ENCODE data around the gene WIPI1.
A peak's percentile ranks its signal among the peaks of the same experiment; 100 is the strongest.
"Not testable (repeated sequence)": the region's sequence is repeated elsewhere in the genome, so short reads cannot be mapped to it uniquely, and the experiment has no call there.

WIPI1 gene

DNA sequence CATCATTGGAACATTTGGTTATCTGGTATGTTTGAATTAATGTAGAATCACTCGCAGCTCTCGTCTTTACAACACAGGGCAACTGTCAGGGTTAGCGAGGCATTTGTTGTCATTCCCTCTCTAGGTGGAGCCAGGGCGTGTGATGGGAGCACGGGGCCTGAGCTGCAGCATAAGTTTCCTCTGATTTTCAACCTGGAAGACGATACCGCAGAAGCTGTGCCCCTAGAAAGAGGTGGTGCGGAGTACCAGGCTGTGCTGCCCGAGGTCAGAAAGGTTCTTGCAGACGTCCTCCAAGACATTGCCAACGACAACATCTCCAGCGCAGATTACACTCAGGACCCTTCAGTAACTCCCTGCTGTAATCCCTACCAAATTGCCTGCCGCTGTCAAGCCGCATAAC, 37.2 kb downstream of the WIPI1 start:
- no peaks in the 10 kb centered on the region for H3K27me3 ChIP-seq (ENCODE audit: control insufficient read depth in 1 of 2, insufficient read depth in 2 of 2, low read length in 2 of 2)
- H3K4me1 ChIP-seq (ENCODE audit: control insufficient read depth in 1 of 2, insufficient read depth in 2 of 2, low read length in 2 of 2): no peaks in the 10 kb centered on the region
- H3K4me3 ChIP-seq (ENCODE audit: low read depth in 1 of 2, low read length in 2 of 2): no peak overlapping the region
- no peak overlapping the region for H3K27ac ChIP-seq (ENCODE audit: low read depth, low read length)
- peaks cover 4 to 20% of the 10 kb centered on the region in 2 donors for H3K36me3 ChIP-seq (ENCODE audit: control insufficient read depth in 1 of 2, insufficient read depth in 2 of 2, low read length in 2 of 2)
- no peaks in the 10 kb centered on the region for H3K9me3 ChIP-seq (ENCODE audit: control insufficient read depth in 1 of 2, low read length in 2 of 2)
- H3K9ac ChIP-seq (ENCODE audit: low read depth in 1 of 2, low read length in 2 of 2): no peak overlapping the region

DNA sequence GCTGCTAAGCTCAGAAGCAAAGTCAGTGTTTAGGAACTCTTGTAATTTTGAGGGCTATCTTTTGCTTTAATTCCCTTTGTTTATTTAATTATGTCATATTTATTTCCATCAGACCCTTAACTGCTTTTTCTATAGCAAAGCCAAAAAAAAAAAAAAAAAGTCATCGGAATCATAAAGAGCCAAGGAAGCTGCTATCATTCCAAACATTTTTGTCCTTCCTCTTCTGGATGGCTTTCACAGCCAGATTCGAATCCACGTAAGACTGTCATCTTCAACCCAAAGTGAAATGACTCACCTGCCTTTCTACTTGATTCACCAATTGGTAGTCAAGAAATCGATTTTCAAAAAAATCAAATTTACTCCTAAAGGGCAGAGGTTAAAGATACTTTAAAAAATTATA, 38.4 kb downstream of the WIPI1 start:
- no peaks in the 10 kb centered on the region for H3K27me3 ChIP-seq (ENCODE audit: control insufficient read depth in 1 of 2, insufficient read depth in 2 of 2, low read length in 2 of 2)
- H3K9ac ChIP-seq (ENCODE audit: low read depth in 1 of 2, low read length in 2 of 2): no peak overlapping the region
- no peaks in the 10 kb centered on the region for H3K4me1 ChIP-seq (ENCODE audit: control insufficient read depth in 1 of 2, insufficient read depth in 2 of 2, low read length in 2 of 2)
- peaks cover 4 to 20% of the 10 kb centered on the region in 2 donors for H3K36me3 ChIP-seq (ENCODE audit: control insufficient read depth in 1 of 2, insufficient read depth in 2 of 2, low read length in 2 of 2)
- H3K27ac ChIP-seq (ENCODE audit: low read depth, low read length): no peak overlapping the region
- no peaks in the 10 kb centered on the region for H3K9me3 ChIP-seq (ENCODE audit: control insufficient read depth in 1 of 2, low read length in 2 of 2)
- H3K4me3 ChIP-seq (ENCODE audit: low read depth in 1 of 2, low read length in 2 of 2): no peak overlapping the region

DNA sequence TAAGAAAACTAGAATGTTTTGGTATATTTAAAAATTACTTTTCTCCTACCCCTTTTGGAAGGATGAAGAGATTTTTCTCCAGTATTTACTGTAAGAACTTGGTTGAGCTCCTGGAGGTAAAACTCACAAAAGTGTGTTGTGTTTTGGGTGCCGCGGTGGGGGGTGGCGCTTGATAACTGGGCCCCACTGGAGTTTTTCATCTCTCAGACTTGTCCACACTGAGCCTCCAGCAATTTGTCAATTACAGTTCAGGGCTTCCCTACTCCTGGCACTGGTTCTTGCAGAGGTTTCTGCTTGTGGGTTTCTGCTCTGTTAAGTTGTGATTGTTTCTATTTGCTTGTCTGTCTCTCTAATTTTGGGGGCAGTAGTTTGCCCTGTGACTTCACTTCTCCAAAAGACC, 40.0 kb downstream of the WIPI1 start:
- no peaks in the 10 kb centered on the region for H3K9me3 ChIP-seq (ENCODE audit: control insufficient read depth in 1 of 2, low read length in 2 of 2)
- H3K36me3 ChIP-seq (ENCODE audit: control insufficient read depth in 1 of 2, insufficient read depth in 2 of 2, low read length in 2 of 2): peaks cover 0 to 14% of the 10 kb centered on the region in 2 donors
- H3K9ac ChIP-seq (ENCODE audit: low read depth in 1 of 2, low read length in 2 of 2): no peak overlapping the region
- H3K4me3 ChIP-seq (ENCODE audit: low read depth in 1 of 2, low read length in 2 of 2): no peak overlapping the region
- no peaks in the 10 kb centered on the region for H3K4me1 ChIP-seq (ENCODE audit: control insufficient read depth in 1 of 2, insufficient read depth in 2 of 2, low read length in 2 of 2)
- H3K27ac ChIP-seq (ENCODE audit: low read depth, low read length): no peak overlapping the region
- H3K27me3 ChIP-seq (ENCODE audit: control insufficient read depth in 1 of 2, insufficient read depth in 2 of 2, low read length in 2 of 2): no peaks in the 10 kb centered on the region

DNA sequence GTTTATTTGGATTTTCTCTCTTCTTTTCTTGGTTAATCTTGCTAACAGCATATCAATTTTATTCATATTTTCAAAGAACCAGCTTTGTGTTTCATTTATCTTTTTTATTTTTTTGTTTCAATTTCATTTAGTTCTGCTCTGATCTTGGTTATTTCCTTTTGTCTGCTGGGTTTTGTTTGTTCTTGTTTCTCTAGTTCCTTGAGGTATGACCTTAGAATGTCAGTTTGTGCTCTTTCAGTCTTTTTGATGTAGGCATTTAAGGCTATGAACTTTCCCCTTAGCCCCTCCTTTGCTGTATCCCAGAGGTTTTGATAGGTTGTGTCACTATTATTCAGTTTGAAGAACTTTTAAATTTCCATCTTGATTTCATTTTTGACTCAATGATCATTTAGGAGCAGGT, 42.4 kb downstream of the WIPI1 start:
- H3K4me1 ChIP-seq (ENCODE audit: control insufficient read depth in 1 of 2, insufficient read depth in 2 of 2, low read length in 2 of 2); H3K27ac ChIP-seq (ENCODE audit: low read depth, low read length); H3K27me3 ChIP-seq (ENCODE audit: control insufficient read depth in 1 of 2, insufficient read depth in 2 of 2, low read length in 2 of 2); H3K9me3 ChIP-seq (ENCODE audit: control insufficient read depth in 1 of 2, low read length in 2 of 2); H3K9ac ChIP-seq (ENCODE audit: low read depth in 1 of 2, low read length in 2 of 2); H3K36me3 ChIP-seq (ENCODE audit: control insufficient read depth in 1 of 2, insufficient read depth in 2 of 2, low read length in 2 of 2); H3K4me3 ChIP-seq (ENCODE audit: low read depth in 1 of 2, low read length in 2 of 2): not testable (repeated sequence)

DNA sequence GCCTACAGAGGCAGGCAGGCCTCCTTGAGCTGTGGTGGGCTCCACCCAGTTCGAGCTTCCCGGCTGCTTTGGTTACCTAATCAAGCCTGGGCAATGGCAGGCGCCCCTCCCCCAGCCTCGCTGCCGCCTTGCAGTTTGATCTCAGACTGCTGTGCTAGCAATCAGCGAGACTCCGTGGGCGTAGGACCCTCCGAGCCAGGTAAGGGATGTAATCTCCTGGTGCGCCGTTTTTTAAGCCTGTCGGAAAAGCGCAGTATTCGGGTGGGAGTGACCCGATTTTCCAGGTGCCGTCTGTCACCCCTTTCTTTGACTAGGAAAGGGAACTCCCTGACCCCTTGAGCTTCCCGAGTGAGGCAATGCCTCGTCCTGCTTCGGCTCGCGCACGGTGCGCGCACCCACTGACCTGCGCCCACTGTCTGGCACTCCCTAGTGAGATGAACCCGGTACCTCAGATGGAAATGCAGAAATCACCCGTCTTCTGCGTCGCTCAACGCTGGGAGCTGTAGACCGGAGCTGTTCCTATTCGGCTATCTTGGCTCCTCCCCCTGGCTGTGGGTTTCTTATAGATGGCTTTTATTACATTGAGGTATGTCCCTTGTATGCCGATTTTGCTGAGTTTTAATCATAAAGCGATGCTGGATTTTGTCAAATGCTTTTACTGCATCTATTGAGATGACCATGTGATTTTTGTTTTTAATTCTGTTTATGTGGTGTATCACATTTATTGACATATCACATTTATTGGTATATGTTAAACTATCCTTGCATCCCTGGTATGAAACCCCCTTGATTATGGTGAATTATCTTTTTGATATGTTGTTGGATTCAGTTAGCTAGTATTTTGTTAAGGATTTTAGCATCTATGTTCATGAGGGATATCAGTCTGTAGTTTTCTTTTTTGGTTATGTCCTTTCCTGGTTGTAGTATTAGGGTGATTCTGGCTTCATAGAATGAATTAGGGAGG, 43.4 kb downstream of the WIPI1 start:
- H3K4me1 ChIP-seq (ENCODE audit: control insufficient read depth in 1 of 2, insufficient read depth in 2 of 2, low read length in 2 of 2); H3K27me3 ChIP-seq (ENCODE audit: control insufficient read depth in 1 of 2, insufficient read depth in 2 of 2, low read length in 2 of 2); H3K36me3 ChIP-seq (ENCODE audit: control insufficient read depth in 1 of 2, insufficient read depth in 2 of 2, low read length in 2 of 2); H3K27ac ChIP-seq (ENCODE audit: low read depth, low read length); H3K9ac ChIP-seq (ENCODE audit: low read depth in 1 of 2, low read length in 2 of 2); H3K9me3 ChIP-seq (ENCODE audit: control insufficient read depth in 1 of 2, low read length in 2 of 2): not testable (repeated sequence)
- peak overlapping the region in 1 of 2 donors; percentile 43 for H3K4me3 ChIP-seq (ENCODE audit: low read depth in 1 of 2, low read length in 2 of 2)

DNA sequence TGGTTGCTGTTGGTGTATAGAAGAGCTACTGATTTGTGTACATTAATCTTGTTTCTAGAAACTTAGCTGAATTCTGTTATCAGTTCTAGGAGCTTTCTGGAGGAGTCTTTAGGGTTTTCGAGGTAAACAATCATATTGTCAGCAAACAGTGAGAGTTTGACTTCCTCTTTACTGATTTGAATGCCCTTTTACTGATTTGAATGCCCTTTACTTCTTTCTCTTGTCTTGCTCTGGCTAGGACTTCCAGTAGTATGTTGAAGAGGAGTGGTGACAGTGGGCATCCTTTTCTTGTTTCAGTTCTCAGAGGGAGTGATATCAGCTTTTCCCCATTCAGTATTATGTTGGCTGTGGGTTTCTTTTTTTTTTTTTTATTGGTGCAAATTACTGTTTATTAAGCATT, 49.6 kb downstream of the WIPI1 start:
- H3K27ac ChIP-seq (ENCODE audit: low read depth, low read length); H3K27me3 ChIP-seq (ENCODE audit: control insufficient read depth in 1 of 2, insufficient read depth in 2 of 2, low read length in 2 of 2); H3K9me3 ChIP-seq (ENCODE audit: control insufficient read depth in 1 of 2, low read length in 2 of 2); H3K9ac ChIP-seq (ENCODE audit: low read depth in 1 of 2, low read length in 2 of 2); H3K4me3 ChIP-seq (ENCODE audit: low read depth in 1 of 2, low read length in 2 of 2); H3K4me1 ChIP-seq (ENCODE audit: control insufficient read depth in 1 of 2, insufficient read depth in 2 of 2, low read length in 2 of 2); H3K36me3 ChIP-seq (ENCODE audit: control insufficient read depth in 1 of 2, insufficient read depth in 2 of 2, low read length in 2 of 2): not testable (repeated sequence)

DNA sequence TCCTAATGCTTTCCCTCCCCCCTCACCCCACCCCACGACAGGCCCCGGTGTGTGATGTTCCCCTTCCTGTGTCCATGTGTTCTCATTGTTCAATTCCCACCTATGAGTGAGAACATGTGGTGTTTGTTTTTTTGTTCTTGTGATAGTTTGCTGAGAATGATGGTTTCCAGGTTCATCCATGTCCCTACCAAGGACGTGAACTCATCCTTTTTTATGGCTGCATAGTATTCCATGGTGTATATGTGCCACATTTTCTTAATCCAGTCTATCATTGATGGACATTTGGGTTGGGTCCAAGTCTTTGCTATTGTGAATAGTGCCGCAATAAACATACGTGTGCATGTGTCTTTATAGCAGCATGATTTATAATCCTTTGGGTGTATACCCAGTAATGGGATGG, 53.5 kb downstream of the WIPI1 start:
- H3K27me3 ChIP-seq (ENCODE audit: control insufficient read depth in 1 of 2, insufficient read depth in 2 of 2, low read length in 2 of 2); H3K4me1 ChIP-seq (ENCODE audit: control insufficient read depth in 1 of 2, insufficient read depth in 2 of 2, low read length in 2 of 2); H3K27ac ChIP-seq (ENCODE audit: low read depth, low read length); H3K9me3 ChIP-seq (ENCODE audit: control insufficient read depth in 1 of 2, low read length in 2 of 2); H3K4me3 ChIP-seq (ENCODE audit: low read depth in 1 of 2, low read length in 2 of 2); H3K9ac ChIP-seq (ENCODE audit: low read depth in 1 of 2, low read length in 2 of 2); H3K36me3 ChIP-seq (ENCODE audit: control insufficient read depth in 1 of 2, insufficient read depth in 2 of 2, low read length in 2 of 2): not testable (repeated sequence)

DNA sequence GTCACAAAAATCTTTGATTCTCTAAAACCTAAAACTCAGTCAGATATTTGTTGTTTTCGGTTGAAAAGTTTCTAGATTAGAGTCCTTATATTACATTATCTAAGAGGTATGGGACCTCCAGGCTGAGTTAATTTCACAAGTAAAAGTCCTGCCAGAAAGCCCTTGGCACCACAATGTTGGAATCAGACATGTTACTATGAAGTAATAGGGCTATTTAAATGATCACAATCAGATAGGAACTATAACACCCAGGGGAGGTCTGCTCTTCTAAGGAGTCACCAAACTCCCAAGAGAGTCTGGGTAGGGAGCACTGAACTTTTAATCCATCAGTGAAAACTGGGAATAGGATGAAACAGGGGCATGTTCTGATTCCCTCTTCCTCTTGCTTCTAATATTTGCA, 54.2 kb downstream of the WIPI1 start:
- H3K36me3 ChIP-seq (ENCODE audit: control insufficient read depth in 1 of 2, insufficient read depth in 2 of 2, low read length in 2 of 2): no peaks in the 10 kb centered on the region
- peaks cover 6 to 7% of the 10 kb centered on the region in 2 donors for H3K4me1 ChIP-seq (ENCODE audit: control insufficient read depth in 1 of 2, insufficient read depth in 2 of 2, low read length in 2 of 2)
- no peak overlapping the region for H3K27ac ChIP-seq (ENCODE audit: low read depth, low read length)
- no peak overlapping the region for H3K4me3 ChIP-seq (ENCODE audit: low read depth in 1 of 2, low read length in 2 of 2)
- H3K9ac ChIP-seq (ENCODE audit: low read depth in 1 of 2, low read length in 2 of 2): no peak overlapping the region
- H3K9me3 ChIP-seq (ENCODE audit: control insufficient read depth in 1 of 2, low read length in 2 of 2): no peaks in the 10 kb centered on the region
- no peaks in the 10 kb centered on the region for H3K27me3 ChIP-seq (ENCODE audit: control insufficient read depth in 1 of 2, insufficient read depth in 2 of 2, low read length in 2 of 2)

DNA sequence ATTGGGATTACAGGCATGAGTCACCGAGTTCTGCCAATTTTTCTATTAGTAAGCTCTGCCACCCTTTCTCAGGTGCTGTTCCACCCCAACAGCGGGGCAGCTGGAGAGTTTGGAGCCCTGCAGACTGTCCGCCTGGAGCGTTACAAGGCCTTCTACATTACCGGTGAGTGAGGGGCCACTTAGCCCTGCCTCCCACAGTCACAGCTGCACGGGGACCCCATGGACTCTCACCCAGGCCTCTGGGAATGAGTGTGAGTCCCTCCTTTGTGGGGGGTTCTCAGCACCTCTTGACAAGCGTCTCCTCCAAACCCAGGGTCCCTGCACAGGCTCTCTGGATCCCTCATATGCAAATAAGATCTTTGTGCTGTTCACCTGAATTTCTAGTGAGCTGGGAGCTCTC, 56.0 kb downstream of the WIPI1 start:
- no peaks in the 10 kb centered on the region for H3K9me3 ChIP-seq (ENCODE audit: control insufficient read depth in 1 of 2, low read length in 2 of 2)
- peaks cover 6 to 8% of the 10 kb centered on the region in 2 donors for H3K4me1 ChIP-seq (ENCODE audit: control insufficient read depth in 1 of 2, insufficient read depth in 2 of 2, low read length in 2 of 2)
- H3K36me3 ChIP-seq (ENCODE audit: control insufficient read depth in 1 of 2, insufficient read depth in 2 of 2, low read length in 2 of 2): no peaks in the 10 kb centered on the region
- no peak overlapping the region for H3K27ac ChIP-seq (ENCODE audit: low read depth, low read length)
- no peak overlapping the region for H3K9ac ChIP-seq (ENCODE audit: low read depth in 1 of 2, low read length in 2 of 2)
- no peaks in the 10 kb centered on the region for H3K27me3 ChIP-seq (ENCODE audit: control insufficient read depth in 1 of 2, insufficient read depth in 2 of 2, low read length in 2 of 2)
- no peak overlapping the region for H3K4me3 ChIP-seq (ENCODE audit: low read depth in 1 of 2, low read length in 2 of 2)

DNA sequence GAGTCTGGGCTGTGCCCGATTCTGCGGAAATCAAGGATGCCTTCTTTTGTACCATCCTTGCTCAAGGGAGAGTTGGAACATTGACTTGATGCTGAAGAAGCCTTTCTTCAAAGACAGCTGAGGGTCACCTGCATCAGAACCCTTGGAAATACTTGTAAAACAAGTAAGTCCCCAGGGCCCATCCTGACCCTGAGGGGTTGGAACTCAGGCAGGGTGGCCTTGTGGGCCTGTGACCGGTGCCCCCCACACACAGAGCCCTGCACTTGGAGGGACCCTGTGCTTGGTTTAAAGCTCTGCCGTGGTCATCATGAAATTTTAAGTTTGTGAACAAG, 56.9 kb downstream of the WIPI1 start:
- H3K9me3 ChIP-seq (ENCODE audit: control insufficient read depth in 1 of 2, low read length in 2 of 2): no peaks in the 10 kb centered on the region
- no peaks in the 10 kb centered on the region for H3K27me3 ChIP-seq (ENCODE audit: control insufficient read depth in 1 of 2, insufficient read depth in 2 of 2, low read length in 2 of 2)
- H3K36me3 ChIP-seq (ENCODE audit: control insufficient read depth in 1 of 2, insufficient read depth in 2 of 2, low read length in 2 of 2): no peaks in the 10 kb centered on the region
- no peak overlapping the region for H3K27ac ChIP-seq (ENCODE audit: low read depth, low read length)
- H3K4me1 ChIP-seq (ENCODE audit: control insufficient read depth in 1 of 2, insufficient read depth in 2 of 2, low read length in 2 of 2): peaks cover 6 to 8% of the 10 kb centered on the region in 2 donors
- H3K4me3 ChIP-seq (ENCODE audit: low read depth in 1 of 2, low read length in 2 of 2): no peak overlapping the region
- no peak overlapping the region for H3K9ac ChIP-seq (ENCODE audit: low read depth in 1 of 2, low read length in 2 of 2)
